Measurements from ENCODE around the gene POLR2A. TPM values are rescaled to one million over a fixed set of nuclear protein-coding genes. Genes with fewer than 3 reads are reported as not detected.

The POLR2A gene
- total RNA-seq, 1 donor from 2014 or later, result 91.3 TPM

GRCh38 chr17:7548585-7549400 is 64.6 kb downstream of the POLR2A start, which contains the start of gene TNFSF12:
TSS of gene TNFSF12 (plus strand) at chr17:7549058. CDS start at chr17:7549154, 96 bp downstream.
- H3K9me3 ChIP-seq (ENCODE audit: control insufficient read depth in 3 of 3, low read length in 3 of 3), result no peaks in the 10 kb centered on the region
- peak within 1 kb of the TSS; percentile 82 to 87 (median 84) for H3K9ac ChIP-seq (ENCODE audit: low read depth in 1 of 3, low read length in 3 of 3)
- peaks cover 14 to 20% (median 16%) of the 10 kb centered on the region in 3 donors for H3K4me1 ChIP-seq (ENCODE audit: control insufficient read depth in 3 of 3, insufficient read depth in 3 of 3, low read length in 3 of 3)
- H3K36me3 ChIP-seq (ENCODE audit: control insufficient read depth in 3 of 3, insufficient read depth in 3 of 3, low read length in 3 of 3), result peaks cover 0 to 12% (median 2%) of the 10 kb centered on the region in 3 donors
- peaks cover 0 to 3% (median 0%) of the 10 kb centered on the region in 3 donors for H3K27me3 ChIP-seq (ENCODE audit: control insufficient read depth in 3 of 3, insufficient read depth in 3 of 3, low read length in 3 of 3)
- peak within 1 kb of the TSS; percentile 84 to 91 (median 87) for H3K4me3 ChIP-seq (ENCODE audit: low read length in 3 of 3)
- peak within 1 kb of the TSS; percentile 58 for H3K27ac ChIP-seq (ENCODE audit: low read depth, low read length)

Small RNA genes within 50 kb of the gene (small RNA-seq; reads per million reads assigned to genes)
- gene RF00019, result not detected

Other genes starting within 250 kb of the POLR2A start
- 63.2 TPM for gene DVL2, start 249.8 kb upstream of the POLR2A start, total RNA-seq
- 30.3 TPM for gene PHF23, start 244.9 kb upstream of the POLR2A start, total RNA-seq
- gene GABARAP, start 241.9 kb upstream of the POLR2A start, total RNA-seq, result 259 TPM
- gene CTDNEP1, start 232.6 kb upstream of the POLR2A start, total RNA-seq, result 39.7 TPM
- gene ELP5, start 232.2 kb upstream of the POLR2A start, total RNA-seq, result 28.2 TPM
- gene CLDN7, start 221.9 kb upstream of the POLR2A start, total RNA-seq, result not detected
- 34.4 TPM for gene SLC2A4, start 202.6 kb upstream of the POLR2A start, total RNA-seq
- 0.52 TPM for gene YBX2, start 189.7 kb upstream of the POLR2A start, total RNA-seq
- 185 TPM for gene EIF5A, start 176.7 kb upstream of the POLR2A start, total RNA-seq
- gene GPS2, start 169.0 kb upstream of the POLR2A start, total RNA-seq, result 24.5 TPM
- 19.8 TPM for gene NEURL4, start 155.0 kb upstream of the POLR2A start, total RNA-seq
- gene ACAP1, start 147.8 kb upstream of the POLR2A start, total RNA-seq, result 2.1 TPM
- 4.2 TPM for gene KCTD11, start 132.2 kb upstream of the POLR2A start, total RNA-seq
- not detected for gene TMEM95, start 129.2 kb upstream of the POLR2A start, total RNA-seq
- not detected for gene TNK1, start 103.3 kb upstream of the POLR2A start, total RNA-seq
- 10.4 TPM for gene PLSCR3, start 89.8 kb upstream of the POLR2A start, total RNA-seq
- gene TMEM256, start 80.3 kb upstream of the POLR2A start, total RNA-seq, result 149 TPM
- gene NLGN2, start 76.5 kb upstream of the POLR2A start, total RNA-seq, result 3.1 TPM
- gene SPEM1, start 64.0 kb upstream of the POLR2A start, total RNA-seq, result not detected
- gene SPEM2, start 58.8 kb upstream of the POLR2A start, total RNA-seq, result not detected
- gene SPEM3, start 55.5 kb upstream of the POLR2A start, total RNA-seq, result not detected
- 0.52 TPM for gene TMEM102, start 48.9 kb upstream of the POLR2A start, total RNA-seq
- gene FGF11, start 44.9 kb upstream of the POLR2A start, total RNA-seq, result 1.0 TPM
- gene CHRNB1, start 39.3 kb upstream of the POLR2A start, total RNA-seq, result 31.3 TPM
- 10.4 TPM for gene ZBTB4, start 4.7 kb upstream of the POLR2A start, total RNA-seq
- not detected for gene SLC35G6, start 2.9 kb upstream of the POLR2A start, total RNA-seq
- gene TNFSF12, start 64.7 kb downstream of the POLR2A start, total RNA-seq, result 4.7 TPM
- 2.1 TPM for gene TNFSF13, start 74.4 kb downstream of the POLR2A start, total RNA-seq
- gene SENP3, start 77.6 kb downstream of the POLR2A start, total RNA-seq, result 31.3 TPM
- gene CD68, start 95.3 kb downstream of the POLR2A start, total RNA-seq, result 4.2 TPM
- gene MPDU1, start 99.5 kb downstream of the POLR2A start, total RNA-seq, result 26.1 TPM
- gene SOX15, start 105.7 kb downstream of the POLR2A start, total RNA-seq, result not detected
- 42.3 TPM for gene FXR2, start 130.5 kb downstream of the POLR2A start, total RNA-seq
- 41.2 TPM for gene SAT2, start 143.5 kb downstream of the POLR2A start, total RNA-seq
- not detected for gene SHBG, start 145.8 kb downstream of the POLR2A start, total RNA-seq
- gene ATP1B2, start 166.6 kb downstream of the POLR2A start, total RNA-seq, result 1.6 TPM
- gene TP53, start 203.1 kb downstream of the POLR2A start, total RNA-seq, result 13.6 TPM
- 7.3 TPM for gene WRAP53, start 204.1 kb downstream of the POLR2A start, total RNA-seq
- gene EFNB3, start 220.8 kb downstream of the POLR2A start, total RNA-seq, result 1.0 TPM
- gene DNAH2, start 233.4 kb downstream of the POLR2A start, total RNA-seq, result 0.52 TPM